Measurements from ENCODE around the gene SFT2D1.

SFT2D1 gene

DNA sequence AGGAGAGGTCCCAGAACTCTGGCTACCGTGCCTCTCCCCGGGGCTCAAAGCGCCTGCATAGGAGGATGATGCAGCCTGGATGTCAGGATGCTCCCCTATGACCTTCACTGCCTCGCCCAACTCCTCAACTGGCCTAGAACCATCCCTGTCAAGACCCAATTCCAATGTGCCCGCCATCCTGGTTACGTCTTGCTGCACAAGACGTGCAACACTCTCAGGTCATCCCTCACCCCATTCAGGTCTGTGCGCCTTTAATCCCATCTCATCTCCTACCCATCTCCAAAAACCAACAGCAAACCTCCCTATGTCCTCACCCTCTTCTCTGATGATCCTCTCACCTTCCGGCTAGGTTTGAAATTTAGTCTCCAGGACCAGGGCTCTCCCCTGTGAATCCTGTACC, 3.5 kb downstream of the SFT2D1 start:
- DNase-seq (ENCODE audit: insufficient read length, low spot score) (no peak), FAIRE-seq (peak; percentile 82)
- TF ChIP-seq POLR2A (IDR thresholded peaks at IDR 0.05; ENCODE audit: low read depth, low read length) (no peak; the same call in 1 of the 2 replicates), POU2F2 (IDR thresholded peaks at IDR 0.05; ENCODE audit: low read depth, low read length) (no peak), PAX5 (IDR thresholded peaks at IDR 0.05; ENCODE audit: insufficient read depth, low read length, severe bottlenecking) (no peak)

DNA sequence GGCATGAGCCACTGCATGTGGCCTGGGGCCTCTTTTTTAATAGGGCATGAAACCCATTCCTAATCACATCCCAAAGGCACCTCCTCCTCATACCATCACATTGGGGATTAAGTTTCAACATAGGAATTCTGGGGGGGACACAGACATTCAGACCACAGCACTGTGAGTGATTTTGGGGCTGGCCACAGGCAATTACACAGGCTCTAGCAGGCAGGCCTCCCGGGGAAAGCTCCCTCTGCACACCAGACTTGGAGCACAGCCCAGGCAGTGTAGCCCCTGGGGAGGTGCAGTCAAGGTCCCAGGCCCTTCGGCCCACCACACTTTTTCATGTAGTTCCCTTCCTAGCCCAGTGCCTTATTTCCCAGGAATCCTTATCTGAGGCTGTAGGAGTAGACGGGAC, 5.5 kb downstream of the SFT2D1 start:
- no peak for DNase-seq (ENCODE audit: insufficient read length, low spot score)
- TF ChIP-seq SPI1 (IDR thresholded peaks at IDR 0.05; ENCODE audit: low read depth, low read length), result no peak
- peak; percentile 52; the same call in 1 of the 2 replicates for TF ChIP-seq POLR2A (IDR thresholded peaks at IDR 0.05; ENCODE audit: low read depth, low read length)
- no peak for TF ChIP-seq POLR2AphosphoS5 (IDR thresholded peaks at IDR 0.05; ENCODE audit: low read depth, low read length)
- TF ChIP-seq PAX5 (IDR thresholded peaks at IDR 0.05; ENCODE audit: insufficient read depth, low read length, severe bottlenecking), result no peak
- no peak for FAIRE-seq

- DNase-seq (ENCODE audit: insufficient read length, low spot score), result no peak
- FAIRE-seq, result peak; percentile 66
- TF ChIP-seq POLR2AphosphoS5 (IDR thresholded peaks at IDR 0.05; ENCODE audit: low read depth, low read length), result no peak
- no peak for TF ChIP-seq POLR2A (IDR thresholded peaks at IDR 0.05; ENCODE audit: low read depth, low read length)
- no peak for TF ChIP-seq PAX5 (IDR thresholded peaks at IDR 0.05; ENCODE audit: insufficient read depth, low read length, severe bottlenecking)
- no peak for TF ChIP-seq SPI1 (IDR thresholded peaks at IDR 0.05; ENCODE audit: low read depth, low read length)
- TF ChIP-seq POU2F2 (IDR thresholded peaks at IDR 0.05; ENCODE audit: low read depth, low read length), result no peak
Observed at GRCh38 chr6:166335378-166336302, 6.7 kb downstream of the SFT2D1 start.

- DNase-seq (ENCODE audit: insufficient read length, low spot score), result no peak
- peak; percentile 40 for FAIRE-seq
- TF ChIP-seq POLR2A (IDR thresholded peaks at IDR 0.05; ENCODE audit: low read depth, low read length) (peak; percentile 25; the same call in 1 of the 2 replicates), POLR2AphosphoS5 (IDR thresholded peaks at IDR 0.05; ENCODE audit: low read depth, low read length) (peak; percentile 67), SPI1 (IDR thresholded peaks at IDR 0.05; ENCODE audit: low read depth, low read length) (no peak)
Observed at GRCh38 chr6:166334878-166335277, 7.5 kb downstream of the SFT2D1 start.

GRCh38 chr6:166333172-166333995, 9.0 kb downstream of the SFT2D1 start:
- no peak for TF ChIP-seq TAF1 (IDR thresholded peaks at IDR 0.05; ENCODE audit: low read depth, low read length)
- TF ChIP-seq SPI1 (IDR thresholded peaks at IDR 0.05; ENCODE audit: low read depth, low read length), result peak; percentile 79
- TF ChIP-seq POLR2AphosphoS5 (IDR thresholded peaks at IDR 0.05; ENCODE audit: low read depth, low read length), result peak; percentile 20; the same call in 1 of the 2 replicates
- peak; percentile 53; the same call in 1 of the 2 replicates for TF ChIP-seq POU2F2 (IDR thresholded peaks at IDR 0.05; ENCODE audit: low read depth, low read length)
- peak; percentile 38 for TF ChIP-seq PAX5 (IDR thresholded peaks at IDR 0.05; ENCODE audit: insufficient read depth, low read length, severe bottlenecking)
- peak; percentile 83 for TF ChIP-seq POLR2A (IDR thresholded peaks at IDR 0.05; ENCODE audit: low read depth, low read length)
- DNase-seq (ENCODE audit: insufficient read length, low spot score), result peak; percentile 35
- peak; percentile 97 for FAIRE-seq

DNA sequence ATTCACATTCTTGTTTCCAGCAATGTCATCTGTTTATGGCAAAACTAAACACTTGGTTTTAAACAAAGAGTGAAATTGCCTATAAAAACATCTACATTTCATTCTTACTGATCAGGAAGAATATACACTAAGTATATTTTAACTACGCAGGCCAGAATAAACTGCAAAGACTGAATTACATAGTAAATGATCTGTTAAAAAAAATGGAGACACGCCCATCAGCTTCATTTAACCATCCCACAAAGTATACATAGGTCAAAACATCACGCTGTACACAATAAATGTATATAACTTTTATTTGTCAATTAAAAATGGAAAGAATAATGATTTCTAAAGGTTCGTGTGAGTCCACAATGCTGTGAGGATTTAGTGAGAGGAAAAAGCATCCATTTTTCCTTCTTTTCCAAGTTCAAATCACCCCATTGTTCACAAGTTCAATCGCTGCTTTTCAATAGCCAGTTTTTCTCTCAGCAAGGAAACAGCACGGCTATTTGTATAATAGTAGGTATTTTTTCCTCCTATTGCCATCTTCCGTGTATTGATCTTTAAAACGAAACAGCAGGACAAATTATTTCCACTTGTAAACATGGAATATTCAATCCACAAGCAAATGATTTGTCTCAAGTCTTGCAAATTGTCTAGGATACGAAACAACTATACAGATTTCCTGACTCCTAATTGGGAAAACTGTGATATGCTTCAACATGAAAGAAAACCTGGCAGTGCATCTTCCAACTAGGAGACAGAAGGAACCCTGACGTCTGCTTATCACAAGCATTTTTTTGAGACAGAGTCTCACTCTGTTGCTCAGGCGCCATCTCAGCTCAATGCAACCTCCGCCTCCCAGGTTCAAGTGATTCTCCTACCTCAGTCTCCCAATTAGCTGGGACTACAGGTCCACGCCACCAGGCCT, 10.6 kb downstream of the SFT2D1 start:
- no peak for TF ChIP-seq PAX5 (IDR thresholded peaks at IDR 0.05; ENCODE audit: insufficient read depth, low read length, severe bottlenecking)
- TF ChIP-seq POLR2A (IDR thresholded peaks at IDR 0.05; ENCODE audit: low read depth, low read length), result no peak
- TF ChIP-seq TAF1 (IDR thresholded peaks at IDR 0.05; ENCODE audit: low read depth, low read length), result no peak
- TF ChIP-seq SPI1 (IDR thresholded peaks at IDR 0.05; ENCODE audit: low read depth, low read length), result no peak
- TF ChIP-seq POU2F2 (IDR thresholded peaks at IDR 0.05; ENCODE audit: low read depth, low read length), result no peak
- no peak for TF ChIP-seq POLR2AphosphoS5 (IDR thresholded peaks at IDR 0.05; ENCODE audit: low read depth, low read length)
- DNase-seq (ENCODE audit: insufficient read length, low spot score) (no peak), FAIRE-seq (no peak)

DNA sequence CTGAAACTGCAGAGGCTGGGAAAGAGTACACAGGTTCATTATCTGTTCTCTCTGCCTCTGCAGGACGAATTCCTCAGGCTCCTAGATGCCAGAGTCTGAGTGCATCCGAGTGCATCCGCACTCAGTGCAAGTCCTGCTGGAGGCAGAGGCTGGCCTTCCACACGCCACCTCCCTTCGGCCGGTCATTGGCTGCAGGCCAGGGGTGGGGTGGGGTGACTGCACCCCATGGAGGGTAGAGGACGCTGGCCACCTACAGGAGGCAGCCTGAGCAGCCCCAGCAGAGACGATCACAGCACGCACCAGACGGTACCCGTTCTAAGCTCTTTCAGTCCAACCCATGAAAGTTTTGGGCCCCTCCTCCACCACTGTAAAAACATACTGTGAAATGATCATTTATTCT, 11.7 kb downstream of the SFT2D1 start:
- FAIRE-seq, result peak; percentile 31

GRCh38 chr6:166325383-166326042, 16.8 kb downstream of the SFT2D1 start:
- TF ChIP-seq POU2F2 (IDR thresholded peaks at IDR 0.05; ENCODE audit: low read depth, low read length) (no peak), POLR2AphosphoS5 (IDR thresholded peaks at IDR 0.05; ENCODE audit: low read depth, low read length) (no peak), SPI1 (IDR thresholded peaks at IDR 0.05; ENCODE audit: low read depth, low read length) (peak; percentile 94), TAF1 (IDR thresholded peaks at IDR 0.05; ENCODE audit: low read depth, low read length) (no peak), POLR2A (IDR thresholded peaks at IDR 0.05; ENCODE audit: low read depth, low read length) (peak; percentile 12; the same call in 1 of the 2 replicates), PAX5 (IDR thresholded peaks at IDR 0.05; ENCODE audit: insufficient read depth, low read length, severe bottlenecking) (no peak)
- no peak for DNase-seq (ENCODE audit: insufficient read length, low spot score)
- FAIRE-seq, result peak; percentile 87

More for the DNA sequence above, 11.7 kb downstream of the SFT2D1 start:
- peak; percentile 39; the same call in 1 of the 2 replicates for TF ChIP-seq POLR2A (IDR thresholded peaks at IDR 0.05; ENCODE audit: low read depth, low read length)
- no peak for TF ChIP-seq PAX5 (IDR thresholded peaks at IDR 0.05; ENCODE audit: insufficient read depth, low read length, severe bottlenecking)
- TF ChIP-seq POLR2AphosphoS5 (IDR thresholded peaks at IDR 0.05; ENCODE audit: low read depth, low read length), result peak; percentile 62; the same call in 1 of the 2 replicates
- DNase-seq (ENCODE audit: insufficient read length, low spot score), result no peak
